IPS-11a (cell line): ENCODE measurements around the gene ETF1.

ENCODE experiments used
- H3K4me3 ChIP-seq: one replicate; pipeline ENCODE4 v1.5.1; 2013; ENCODE audit warnings: low read depth, low read length, control low read depth

The ETF1 gene

DNA sequence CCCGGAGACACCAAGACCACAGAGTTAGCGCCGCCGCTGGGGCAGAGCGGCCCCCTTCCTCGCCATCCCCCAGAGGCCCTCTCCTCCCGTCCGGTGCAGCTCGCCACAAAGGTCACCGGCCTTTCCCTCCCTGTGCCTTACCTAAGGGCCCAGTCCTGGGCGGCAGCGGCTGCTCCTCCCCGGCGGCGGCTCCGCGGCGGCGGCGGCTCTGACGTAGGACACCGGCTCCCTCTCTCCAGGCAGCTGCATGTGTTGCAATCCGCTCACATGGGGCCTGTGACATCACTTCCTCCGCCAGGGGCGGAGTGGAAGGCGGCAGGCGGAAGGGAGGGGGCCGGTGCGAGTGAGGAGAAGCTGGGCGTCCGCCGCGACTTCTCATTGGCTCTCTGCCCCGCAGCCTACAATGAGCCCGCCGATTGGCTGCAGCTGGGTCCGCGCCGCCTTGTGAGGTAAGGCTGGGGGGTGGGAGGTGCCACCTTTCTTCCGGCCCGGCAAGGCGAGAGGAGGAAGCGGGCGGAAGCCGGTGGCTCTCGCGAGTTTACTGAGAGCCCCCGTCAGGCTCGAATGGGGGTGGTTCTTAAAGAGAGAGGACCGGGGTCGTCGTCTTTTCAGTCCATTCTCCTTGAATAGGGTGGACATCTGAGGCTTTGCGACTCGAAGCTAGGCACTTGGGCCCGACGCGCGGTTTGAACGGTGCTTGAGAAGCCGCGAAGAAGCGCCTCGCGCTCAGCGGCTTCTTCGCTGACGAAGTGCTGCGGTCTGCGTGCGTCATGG, at the start of gene ETF1:
Gene ETF1, minus strand, starts transcription at position 281 of the 774 bp plus-strand sequence. CDS start 318 bp downstream, outside the sequence.
- peak within 1 kb of the TSS; percentile 97 for H3K4me3 ChIP-seq

DNA sequence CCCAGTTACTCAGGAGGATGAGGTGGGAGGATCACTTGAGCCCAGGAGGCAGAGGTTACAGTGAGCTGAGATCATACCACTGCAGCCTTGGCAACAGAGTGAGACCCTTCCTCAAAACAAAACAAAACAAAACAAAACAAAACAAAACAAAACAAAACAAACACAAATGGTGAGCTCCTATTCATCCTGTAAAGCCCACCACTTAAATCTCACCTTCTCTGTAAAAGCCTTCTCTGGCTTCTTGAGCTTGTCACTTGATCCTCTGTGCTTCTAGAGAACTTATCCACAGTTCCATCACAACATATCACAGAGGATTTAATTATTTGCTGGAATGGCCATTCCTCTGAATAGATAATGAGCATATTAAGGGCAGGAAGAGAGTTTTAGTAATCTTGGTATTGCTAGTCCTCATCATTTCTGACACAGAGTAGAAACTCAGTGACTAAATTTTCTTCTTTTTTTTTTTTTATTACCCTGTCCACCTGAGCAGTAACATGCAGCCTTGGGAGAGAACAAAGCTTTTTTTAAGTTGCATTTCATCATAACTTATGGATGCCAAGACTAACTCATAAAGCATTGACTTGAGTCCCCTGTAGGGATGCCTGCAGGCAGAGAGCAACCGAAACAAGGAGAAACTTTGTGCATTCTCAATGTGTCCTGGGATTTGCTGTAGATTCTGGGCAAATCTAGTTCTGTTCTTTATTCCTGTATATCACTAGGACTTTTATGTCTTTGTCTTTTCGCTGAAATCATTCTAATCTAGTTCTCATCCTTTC, 45.2 kb upstream of the ETF1 start:
- no peak overlapping the region for H3K4me3 ChIP-seq

DNA sequence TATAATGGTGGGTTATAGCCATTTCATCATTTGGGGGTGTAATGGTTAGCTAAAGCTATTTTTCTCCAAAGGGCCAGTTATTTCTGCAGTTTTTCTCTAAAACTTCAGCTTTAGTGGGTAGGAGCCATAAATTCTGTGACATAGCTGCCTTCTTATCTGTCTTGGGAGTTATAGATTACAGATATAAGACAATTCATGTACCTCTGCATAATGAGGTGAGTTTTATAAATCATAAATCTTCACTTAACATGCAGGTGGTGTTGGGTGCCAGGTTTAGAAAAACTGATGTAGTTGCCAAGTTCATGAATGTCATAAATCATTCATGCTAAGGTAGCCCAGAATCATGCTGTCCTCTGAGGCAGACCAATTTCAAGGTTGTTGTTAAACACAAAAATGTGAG, 42.1 kb upstream of the ETF1 start:
- H3K4me3 ChIP-seq, result no peak overlapping the region

DNA sequence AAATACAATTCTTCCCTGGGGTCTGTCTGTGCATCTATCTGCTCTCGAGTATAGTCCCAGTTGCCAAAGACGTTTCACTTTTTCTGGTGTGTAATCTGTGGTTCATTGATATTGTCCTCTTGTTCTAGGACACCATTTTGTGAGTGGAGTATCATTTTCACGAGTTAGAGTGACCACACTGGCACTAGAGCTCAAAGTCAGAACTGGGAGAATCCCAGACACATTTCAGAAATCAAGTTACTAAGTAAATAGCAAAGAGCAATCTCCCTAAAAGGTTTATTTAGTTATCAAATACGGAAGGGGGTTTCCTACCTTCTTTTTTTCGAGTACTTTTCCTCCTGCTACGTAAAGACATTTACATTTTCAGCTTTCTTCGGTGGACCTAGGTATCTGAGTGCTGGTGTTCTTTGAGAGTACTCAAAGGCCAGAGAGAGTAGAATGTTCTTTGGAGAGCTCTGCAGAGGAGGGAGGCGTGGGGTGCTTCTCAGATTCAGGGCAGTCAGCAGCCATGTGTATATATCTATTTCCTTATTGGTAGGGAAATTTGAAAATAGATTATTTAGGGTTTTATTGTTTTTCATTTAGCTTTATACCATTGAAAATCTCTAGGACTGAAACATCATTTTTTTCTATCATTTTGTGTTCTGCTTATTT, 41.1 kb upstream of the ETF1 start:
- H3K4me3 ChIP-seq, result no peak overlapping the region

DNA sequence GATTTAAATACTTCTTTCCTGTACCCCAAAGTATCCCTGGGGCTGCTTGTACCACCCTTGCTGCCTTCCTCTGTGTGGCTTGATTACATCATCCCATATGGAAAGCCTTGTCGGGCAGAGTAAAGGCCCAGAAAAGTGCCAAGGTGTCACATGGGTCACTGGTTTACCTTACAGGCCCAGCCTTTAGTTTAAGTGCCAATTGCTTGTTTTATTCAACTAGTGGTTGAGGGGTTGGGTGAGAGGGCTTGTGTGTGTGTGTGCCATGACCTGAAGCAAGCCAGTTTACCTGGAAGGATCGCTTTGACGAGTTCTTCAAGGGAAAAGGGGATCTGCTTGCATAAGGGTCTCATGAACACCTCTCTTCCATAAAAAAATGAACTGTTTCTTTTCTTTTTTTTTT, 39.9 kb upstream of the ETF1 start:
- H3K4me3 ChIP-seq, result no peak overlapping the region

DNA sequence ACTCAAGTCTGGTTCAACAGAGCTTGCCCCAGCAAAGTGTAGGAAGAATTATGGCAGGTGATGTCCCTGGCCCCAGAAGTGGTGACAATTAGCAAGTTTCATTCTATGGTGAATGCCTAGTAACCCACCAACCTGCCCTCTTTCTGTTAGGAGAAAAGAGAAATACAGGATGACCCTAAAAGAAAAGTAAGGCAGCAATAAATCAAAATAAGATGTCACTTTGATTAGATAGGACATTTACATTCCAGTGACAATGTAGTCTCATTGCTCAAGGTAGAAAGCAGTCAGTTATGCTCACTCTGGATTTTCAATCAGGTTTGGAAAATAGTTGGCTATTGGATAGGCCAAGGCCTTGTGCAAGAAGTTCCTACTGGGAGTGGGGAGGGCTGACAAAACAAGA, 37.7 kb upstream of the ETF1 start:
- no peak overlapping the region for H3K4me3 ChIP-seq

DNA sequence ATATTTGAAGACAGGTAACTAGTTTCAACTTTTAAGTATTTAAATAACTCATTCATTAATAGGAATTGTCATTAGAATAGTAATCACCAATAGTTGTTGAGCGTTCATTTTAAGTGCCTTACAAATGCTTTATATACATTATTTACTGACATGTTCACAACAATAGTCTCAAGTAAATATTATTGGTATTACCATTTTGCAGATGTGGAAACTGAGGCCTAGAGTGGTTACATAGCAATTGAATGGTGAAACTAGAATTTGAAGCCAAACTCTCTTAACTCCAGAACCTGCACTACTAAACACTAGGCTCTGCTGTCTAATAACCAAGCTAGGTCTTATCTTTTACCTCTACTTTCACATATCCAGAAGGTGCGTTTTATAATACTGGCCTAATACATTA, 37.0 kb upstream of the ETF1 start:
- no peak overlapping the region for H3K4me3 ChIP-seq

DNA sequence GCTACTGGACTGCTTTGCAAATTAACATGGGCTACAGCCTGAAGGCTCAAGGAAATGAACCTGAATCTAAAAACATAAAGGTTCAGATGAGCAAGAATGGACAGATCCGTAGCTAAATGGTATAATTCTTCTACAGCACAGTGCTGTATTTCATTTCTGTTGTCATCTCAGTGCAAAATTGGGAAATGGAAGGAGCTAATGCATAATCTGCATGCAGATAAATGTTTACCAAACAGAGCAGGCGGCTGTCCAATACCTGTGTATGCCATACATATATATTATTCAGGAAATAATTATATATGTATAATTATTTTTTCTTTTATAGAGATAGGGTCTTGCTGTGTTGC, 36.5 kb upstream of the ETF1 start:
- H3K4me3 ChIP-seq, result no peak overlapping the region

DNA sequence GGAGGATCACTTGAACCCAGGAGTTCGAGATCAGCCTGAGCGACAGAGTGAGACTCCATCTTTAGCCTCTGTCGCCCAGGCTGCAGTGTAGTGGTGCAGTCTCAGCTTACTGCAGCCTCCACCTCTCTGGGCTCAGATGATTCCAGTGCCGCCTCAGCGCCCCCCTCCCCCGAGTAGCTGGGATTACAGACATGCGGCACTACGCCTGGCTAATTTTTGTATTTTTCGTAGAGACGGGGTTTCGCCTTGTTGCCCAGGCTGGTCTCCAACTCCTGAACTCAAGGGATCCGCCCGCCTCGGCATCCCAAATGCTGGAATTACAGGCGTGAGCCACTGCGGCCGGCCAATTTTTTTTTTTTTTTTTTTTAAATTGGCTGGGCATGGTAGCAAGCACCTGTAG, 34.4 kb upstream of the ETF1 start:
- no peak overlapping the region for H3K4me3 ChIP-seq

DNA sequence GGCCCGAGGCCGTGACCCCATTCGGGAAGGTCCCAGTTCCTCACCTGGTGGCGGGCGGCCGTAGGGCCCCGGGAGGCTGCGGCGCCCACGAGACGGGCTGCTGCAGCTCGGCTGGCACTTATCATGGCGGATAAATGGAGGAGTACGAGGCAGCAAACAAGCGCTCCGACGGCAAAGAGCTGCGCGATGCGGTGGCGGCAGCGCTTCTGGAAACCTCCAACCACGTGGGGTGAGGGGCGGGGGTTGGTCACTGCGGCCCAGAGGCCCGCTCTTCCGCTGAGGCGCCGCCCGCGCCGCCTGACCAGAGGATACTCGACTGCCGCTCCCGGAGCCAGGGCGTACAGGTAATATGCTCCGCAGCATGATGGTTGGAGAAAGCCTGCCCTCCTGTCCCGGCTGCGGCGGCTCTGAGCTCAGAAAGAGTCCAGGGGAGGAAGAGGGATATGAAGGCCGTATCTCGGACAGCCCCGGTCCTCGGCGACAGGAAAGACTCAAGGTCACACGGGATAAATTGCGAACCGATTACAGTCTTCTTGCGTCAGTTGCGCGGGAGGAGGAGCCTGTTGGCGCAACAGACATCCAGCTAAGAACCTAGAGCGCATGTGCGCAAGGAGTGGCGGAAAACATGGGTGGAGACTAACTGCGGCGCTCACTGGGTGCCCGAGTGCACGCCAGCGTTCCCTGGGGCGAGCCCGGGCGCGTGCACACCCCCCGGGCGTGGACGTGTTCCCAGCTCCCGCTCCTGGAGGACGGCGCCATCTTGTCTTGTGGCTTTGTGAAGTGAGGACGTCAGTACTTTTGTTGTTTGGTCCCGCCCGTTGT, 32.4 kb upstream of the ETF1 start, which contains the start of gene HSPA9:
Gene HSPA9, minus strand, starts transcription at position 208 of the 822 bp plus-strand sequence. Its CDS starts 83 bp downstream, at position 125.
- H3K4me3 ChIP-seq, result peak within 1 kb of the TSS; percentile 99

DNA sequence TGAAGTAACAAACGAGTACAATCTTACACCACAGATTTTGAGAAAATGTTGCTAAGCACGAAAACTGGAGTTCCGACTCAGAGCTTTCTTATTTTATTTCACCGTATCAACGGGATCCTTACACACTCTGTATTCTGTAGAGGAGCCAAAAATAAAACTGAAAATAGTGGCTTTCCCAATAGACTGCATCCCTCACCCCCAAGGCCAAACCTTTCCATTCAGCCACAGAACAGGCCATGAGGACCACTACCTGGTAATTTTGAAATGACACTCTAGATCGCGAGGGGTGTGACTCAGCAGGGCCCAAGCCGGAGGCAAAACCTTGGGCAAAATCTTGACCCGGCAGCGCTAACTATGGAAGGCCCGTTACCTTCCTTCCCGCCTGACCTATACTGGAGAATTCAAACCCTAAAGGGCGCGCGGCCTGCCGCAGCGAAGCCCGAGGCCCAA, 31.7 kb upstream of the ETF1 start:
- H3K4me3 ChIP-seq, result peak overlapping the region; percentile 99

DNA sequence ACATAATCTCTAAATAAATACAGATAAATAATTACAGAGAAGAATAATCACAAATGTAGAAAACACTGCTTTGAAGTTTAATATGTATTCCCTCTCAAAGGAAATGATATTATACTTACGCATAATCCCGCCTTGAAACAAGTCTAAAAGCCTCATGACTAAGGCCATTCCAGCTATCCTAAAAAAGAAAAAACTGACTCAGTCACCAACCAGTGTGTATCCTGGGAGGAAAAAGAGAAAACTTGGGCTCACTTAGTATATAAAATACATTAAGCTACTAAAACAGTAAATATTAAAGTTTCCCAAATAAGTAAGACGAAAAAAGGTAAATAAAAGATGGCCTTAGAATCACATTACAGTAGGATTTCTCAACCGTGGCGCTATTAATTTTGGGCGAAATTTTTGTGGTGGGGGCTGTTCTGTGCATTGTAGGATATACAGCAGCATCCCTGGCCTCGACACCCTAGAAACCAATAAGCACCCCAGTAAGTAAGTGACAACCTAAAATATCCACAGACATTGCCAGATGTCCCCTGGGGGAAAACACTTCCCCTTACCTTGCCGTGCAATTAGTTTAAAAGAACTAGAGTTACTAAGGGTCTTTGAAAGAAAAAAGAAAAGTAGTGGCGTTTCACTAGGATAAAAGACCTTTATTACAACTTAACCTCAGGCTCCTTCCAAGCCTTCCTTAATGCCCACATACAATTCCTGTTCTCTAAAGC, 31.1 kb upstream of the ETF1 start:
- H3K4me3 ChIP-seq, result peak overlapping the region; percentile 99

DNA sequence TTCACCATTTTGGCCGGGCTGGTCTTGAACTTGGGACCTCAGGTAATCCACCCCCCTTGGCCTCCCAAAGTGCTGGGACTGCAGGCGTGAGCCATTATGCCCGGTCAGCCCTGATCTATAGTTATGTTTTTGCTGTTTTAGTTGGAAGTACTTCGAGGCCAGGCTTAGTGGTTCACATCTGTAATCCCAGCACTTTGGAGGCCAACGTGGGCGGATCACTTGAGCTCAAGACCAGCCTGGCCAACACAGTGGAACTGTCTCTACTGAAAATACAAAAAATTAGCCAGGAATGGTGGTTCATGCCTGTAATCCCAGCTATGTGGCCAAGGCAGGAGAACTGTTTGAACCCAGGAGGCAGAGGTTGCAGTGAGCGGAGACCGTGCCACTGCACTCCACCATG, 30.2 kb upstream of the ETF1 start:
- no peak overlapping the region for H3K4me3 ChIP-seq

DNA sequence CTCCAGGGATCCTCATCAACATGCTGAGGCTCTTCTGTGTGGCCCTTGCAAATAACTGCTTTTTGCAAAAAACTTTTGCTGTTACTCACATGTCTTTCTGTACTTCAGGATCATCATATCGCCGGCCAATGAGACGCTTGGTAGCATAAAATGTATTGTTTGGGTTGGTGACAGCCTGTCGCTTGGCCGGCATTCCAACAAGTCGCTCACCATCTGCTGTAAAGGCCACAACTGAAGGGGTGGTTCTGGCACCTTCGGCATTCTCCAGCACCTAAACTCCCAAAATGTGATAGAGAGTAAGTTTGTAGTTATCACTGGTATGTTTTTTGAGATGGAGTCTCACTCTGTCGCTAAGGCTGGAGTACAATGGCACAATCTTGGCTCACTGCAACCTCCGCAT, 27.8 kb upstream of the ETF1 start:
- no peak overlapping the region for H3K4me3 ChIP-seq

DNA sequence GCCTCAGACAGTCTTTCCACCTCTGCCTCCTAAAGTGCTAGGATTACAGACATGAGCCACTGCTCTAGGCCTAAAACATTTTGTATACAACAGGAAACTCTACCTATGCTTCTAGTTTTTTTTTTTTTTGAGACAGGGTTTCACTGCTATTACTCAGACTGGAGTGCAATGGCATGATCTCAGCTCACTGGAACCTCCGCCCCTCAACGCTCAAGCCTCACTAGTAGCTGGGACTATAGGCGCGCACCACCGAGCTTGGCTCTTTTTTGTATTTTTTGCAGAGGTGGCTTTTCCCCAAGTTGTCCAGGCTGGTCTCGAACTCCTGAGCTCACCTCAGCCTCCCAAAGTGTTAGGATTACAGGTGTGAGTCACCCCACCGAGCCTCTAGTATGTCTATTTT, 26.7 kb upstream of the ETF1 start:
- no peak overlapping the region for H3K4me3 ChIP-seq

DNA sequence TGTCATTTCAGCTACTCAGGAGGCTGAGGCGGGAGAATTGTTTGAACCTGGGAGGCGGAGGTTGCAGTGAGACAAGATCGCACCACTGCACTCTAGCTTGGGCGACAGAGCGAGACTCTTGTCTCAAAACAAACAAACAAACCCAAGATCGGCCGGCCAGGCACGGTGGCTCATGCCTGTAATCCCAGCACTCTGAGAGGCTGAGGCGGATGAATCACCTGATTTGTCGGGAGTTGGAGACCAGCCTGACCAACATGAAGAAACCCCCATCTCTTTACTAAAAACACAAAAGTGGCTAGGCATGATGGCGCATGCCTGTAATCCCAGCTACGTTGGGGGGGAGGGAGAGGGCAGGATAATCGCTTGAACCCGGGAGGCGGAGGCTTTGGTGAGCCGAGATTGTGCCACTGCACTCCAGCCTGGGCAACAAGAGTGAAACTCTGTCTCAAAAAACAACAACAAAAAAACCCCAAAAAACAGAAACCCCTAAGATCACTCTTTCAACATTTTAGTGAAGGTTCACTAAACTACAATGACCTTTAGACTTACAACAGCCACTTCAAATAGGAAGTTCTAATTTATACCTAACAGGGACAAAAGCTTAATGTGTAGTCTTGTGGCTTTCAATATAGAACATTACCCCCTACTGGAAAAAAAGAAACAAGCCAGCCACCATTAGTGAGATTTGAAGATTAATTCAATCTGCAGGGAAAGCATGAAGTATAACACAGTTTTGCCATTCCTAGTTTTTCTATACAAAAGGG, 25.2 kb upstream of the ETF1 start:
- H3K4me3 ChIP-seq, result no peak overlapping the region

DNA sequence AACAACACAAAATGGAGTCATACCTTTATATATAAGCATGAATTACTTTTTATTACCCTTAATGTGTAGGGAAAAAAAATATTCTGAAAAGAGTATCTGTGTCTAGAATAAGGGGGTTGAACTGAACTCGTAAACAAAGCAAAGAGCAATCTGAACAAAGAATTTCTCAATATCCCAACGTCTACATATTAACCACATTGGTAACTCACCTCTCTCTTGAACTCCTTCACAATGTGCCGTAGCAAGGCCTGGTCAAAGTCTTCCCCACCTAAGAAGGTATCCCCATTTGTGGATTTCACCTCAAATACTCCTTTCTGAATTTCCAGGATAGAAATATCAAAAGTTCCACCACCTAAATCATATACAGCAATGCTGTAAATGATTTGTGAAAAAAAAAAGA, 23.8 kb upstream of the ETF1 start:
- no peak overlapping the region for H3K4me3 ChIP-seq

DNA sequence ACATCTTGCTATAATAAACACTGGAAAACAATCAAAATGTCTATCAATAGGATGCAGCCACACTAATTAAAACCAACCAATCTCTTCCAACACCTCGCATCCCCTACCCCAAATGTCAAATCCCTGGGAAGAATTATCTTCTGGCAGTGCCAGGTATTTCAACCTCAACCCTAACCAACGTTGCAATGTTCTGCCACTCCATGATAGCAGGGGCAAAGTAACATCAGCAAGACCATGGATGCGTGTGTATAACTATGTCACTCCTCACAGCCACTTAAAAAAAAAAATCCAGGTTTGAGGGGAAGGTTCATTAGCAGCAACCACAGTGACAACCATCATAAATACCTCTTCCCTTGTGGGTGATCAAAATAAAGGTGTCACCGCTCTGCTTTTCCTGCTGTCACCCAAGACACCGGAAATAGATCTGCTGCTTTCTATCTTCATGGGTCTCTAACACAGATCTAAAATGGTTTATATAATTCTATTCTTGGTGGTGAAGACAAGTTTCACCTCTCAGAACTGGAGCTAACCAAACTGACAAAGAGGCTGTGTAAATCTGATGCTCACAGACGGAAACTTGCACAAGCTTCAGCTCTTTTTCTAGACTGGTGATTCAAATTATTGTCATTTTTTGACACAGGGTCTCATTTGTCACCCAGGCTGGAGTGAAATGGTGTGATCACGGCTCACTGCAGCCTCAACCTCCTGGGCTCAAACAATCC, 22.2 kb upstream of the ETF1 start:
- no peak overlapping the region for H3K4me3 ChIP-seq

DNA sequence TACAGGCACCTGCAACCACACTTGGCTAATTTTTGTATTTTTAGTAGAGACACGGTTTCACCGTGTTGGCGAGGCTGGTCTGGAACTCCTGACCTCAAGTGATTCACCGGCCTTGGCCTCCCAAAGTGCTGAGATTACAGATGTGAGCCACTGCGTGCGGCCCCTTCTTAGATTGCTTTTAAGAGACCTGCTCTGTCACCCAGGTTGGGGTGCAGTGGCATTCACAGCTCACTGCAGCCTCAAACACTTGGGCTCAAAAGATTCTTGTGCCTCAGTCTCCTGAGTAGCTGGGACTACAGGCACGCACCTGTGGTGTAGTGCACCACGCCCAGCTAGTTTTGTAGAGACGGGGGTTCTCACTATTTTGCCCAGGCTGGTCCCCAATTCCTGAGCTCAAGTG, 21.2 kb upstream of the ETF1 start:
- H3K4me3 ChIP-seq, result no peak overlapping the region
